HG03039 (cell line): ENCODE measurements around the gene TIMM21.

Experiments
- ATAC-seq: cut with Tn5 transposase; IDR thresholded peaks from one replicate; pipeline ENCODE4 v1.9.1; 2021; ENCODE audit warnings: mild to moderate bottlenecking, moderate library complexity; ENCODE audit not compliant: unreplicated experiment

Gene TIMM21

DNA sequence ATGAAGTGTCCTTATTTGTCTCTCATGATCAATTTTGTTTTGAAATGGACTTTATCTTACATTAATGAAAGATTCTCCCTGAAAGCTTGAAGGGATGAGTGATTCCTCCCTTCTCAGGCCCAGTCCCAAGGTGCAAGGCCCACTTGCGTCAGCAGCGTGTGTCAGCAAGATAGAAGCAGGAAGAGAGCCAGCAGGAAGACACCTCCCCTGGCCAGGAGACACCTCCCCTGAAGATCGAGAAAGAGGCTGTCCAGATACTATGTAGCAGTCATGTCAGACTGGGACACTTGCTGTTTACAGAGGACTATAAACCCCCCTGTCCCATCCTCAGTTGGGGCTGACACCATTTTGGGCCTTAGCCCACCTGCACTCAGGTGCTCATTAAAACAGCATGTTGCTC lies 38.3 kb downstream of the TIMM21 start:
- no peak for ATAC-seq

DNA sequence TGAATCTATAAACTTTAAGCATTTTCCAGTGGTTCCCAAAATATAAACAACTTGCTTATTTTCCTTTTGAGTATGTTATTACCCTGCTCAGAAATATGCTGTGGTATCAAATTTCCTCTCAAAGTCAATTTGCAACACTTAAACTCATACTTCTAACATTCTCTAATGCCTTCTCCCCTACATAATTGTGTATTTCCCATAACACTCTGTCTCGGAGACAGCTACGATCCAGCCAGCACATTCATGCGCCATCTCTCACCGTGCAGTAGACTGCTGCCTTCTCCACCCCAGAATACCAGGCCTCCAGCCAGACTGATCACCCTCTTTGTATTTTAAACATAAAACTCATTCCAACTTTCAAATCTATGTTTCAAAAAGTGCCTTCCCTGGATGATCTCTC lies 41.8 kb downstream of the TIMM21 start:
- ATAC-seq: no peak

DNA sequence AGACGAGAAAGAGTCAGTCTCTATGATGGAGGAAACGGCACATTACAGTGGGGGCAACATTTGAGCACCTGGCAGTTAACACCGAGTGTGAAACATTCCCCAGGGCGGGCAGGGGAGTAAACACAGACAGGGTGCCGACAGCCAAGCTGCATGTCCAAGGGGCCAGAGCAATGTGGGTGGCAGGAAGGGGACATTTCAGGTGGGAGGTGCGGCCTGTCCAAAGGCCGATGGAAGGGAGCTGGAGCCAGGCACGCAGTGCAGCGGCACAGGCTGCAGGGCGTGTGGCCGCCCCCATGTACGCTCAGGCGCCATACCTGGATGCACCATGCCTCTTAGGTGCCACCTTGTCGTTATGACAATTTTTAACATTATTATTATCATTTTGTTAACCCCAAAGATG lies 43.3 kb downstream of the TIMM21 start:
- ATAC-seq: no peak

DNA sequence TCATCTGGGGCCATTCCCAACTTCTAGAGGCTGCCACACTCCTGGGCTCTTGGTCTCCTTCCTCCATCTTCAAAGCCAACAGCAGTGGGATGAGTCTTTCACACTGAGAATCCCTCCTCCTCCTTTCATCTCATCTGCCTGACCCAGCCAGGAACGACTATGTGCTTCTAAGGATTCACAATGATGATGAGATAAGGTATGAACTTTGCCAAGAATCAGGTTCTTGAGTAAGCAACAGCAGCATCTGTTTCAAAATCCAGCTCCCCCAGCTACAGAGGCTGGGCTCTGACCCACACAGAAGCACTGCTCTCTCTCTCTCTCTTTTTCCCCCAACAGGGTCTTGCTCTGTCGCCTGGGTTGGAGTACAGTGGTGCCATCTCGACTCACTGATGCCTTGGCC lies 46.4 kb downstream of the TIMM21 start:
- no peak for ATAC-seq

DNA sequence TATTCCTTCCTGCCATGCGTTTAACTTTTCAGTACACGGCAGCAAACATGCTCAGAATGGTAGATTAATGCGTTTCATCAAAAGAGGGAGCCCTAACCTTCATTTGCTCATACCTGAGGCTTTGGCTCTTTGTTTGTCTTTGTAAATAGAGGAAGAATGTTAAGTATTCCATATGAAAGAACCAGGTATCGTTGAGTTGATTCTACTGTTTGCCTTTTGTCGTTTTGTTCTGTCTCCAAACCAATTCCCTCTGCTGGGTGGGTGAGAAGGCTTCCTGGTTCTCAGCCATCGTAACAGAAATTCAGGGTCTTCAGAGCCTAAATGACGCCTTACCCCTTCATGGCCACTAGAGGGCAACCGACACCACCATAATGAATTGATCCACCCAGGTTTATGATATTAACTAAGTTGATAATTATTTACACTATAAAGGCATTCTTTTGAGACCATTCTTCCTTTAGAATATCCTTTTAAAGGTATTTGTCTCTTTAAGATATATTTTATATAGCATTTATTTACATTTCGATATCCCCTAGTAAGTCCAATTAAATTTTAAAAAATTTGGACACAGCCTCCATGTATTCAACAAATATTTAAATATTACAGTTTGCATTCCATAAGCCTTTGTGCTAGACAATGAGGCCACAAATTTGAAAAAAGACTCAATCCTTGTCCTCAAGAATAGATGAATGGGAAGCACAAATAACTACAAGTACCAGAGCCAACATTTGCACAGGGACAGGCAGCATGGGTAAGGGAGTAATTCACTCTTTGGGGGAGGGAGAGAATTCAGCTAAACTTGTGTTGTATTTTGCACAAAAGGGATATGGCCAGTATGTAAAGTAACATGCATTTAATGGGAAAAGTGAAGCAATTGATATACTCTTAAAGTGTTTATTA lies 48.1 kb downstream of the TIMM21 start:
- peak; percentile 76 for ATAC-seq

DNA sequence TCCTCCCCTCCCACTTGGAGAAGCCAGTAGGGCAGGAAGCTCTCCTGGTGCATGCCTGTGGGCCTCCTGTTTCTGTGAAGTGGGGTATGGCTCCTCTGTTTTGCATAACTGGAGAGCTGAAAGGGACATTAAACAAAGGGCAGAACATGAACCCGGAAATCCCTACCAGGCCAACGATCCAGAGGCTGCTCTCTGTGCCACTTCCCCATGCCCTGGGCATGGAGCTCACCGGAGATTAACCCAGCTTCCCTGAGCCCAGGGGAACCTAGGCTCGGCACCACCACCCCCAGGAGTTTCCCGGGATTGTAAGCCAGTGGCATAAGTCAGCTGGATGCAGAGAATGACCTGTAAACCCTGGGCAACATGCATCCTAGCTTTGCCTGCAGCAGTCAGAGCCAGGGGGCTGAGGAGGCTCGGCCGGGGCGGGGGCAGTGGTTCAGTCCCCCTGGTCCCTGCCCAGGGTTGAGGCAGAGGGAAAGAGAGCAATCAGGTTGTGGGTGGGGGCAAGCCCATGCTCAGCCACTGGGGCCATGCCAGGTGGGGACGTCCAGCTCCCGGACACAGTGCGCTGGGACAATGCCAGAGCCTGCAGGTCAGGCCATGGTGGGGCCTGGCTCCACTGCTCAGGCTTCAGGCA lies 49.5 kb downstream of the TIMM21 start:
- no peak for ATAC-seq

DNA sequence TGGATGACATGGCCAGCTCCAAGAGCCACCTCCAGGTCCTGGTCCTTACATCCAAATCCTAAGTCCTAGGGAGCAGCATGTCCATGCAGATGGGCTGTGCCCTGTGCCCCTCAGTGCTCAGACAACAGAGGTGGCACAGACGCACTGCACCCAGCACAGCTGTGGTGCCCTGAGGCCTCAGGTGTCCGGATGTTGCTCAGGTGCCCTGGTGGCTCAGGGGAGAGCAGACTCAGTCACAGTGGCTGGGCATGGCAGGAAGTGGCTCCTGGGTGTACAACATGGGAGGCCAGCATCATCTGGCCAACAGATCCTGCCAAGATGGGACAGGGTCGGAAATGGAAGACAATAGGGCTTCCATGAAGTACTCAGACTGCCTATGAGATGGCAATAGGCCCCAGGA lies 50.1 kb downstream of the TIMM21 start:
- ATAC-seq: no peak

DNA sequence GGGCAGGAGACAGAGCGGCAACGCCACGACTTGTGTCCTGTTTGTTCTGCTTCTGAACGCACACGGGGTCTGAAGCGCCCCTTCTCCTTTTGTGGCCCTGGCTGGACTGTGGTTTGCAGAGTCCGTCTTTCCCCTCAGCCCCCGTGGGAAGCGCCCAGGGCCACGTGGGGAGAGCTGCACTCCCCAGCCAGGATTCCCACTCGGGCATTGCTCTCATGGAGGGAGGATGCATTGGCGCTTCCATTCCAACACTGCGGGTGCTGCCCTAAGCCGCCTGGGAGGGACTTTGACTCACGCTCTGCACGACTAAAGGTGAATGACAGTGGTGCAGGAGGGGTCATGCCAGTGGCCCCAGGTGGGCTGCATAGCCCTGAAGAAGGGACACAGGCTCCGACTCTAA lies 52.5 kb downstream of the TIMM21 start:
- ATAC-seq: no peak

DNA sequence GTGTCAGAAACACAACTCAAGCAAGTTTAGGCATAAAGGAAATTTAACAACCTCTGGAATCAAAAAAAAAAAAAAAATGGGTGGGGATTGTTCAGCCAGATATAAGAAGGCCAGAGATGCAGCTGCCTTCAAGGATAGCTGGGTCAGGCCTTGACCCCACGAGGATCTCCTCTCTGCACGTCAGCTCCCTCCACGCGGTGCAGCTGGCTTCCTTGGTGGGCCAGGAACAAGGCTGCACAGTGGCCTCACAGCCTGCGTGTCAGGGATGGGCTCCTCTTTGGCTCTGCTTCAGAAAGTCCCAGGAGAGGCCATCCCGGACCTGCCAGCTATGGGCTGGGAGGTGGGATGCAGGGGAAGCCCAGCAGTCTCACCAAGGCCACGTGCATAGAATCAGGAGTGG lies 55.5 kb downstream of the TIMM21 start:
- no peak for ATAC-seq

DNA sequence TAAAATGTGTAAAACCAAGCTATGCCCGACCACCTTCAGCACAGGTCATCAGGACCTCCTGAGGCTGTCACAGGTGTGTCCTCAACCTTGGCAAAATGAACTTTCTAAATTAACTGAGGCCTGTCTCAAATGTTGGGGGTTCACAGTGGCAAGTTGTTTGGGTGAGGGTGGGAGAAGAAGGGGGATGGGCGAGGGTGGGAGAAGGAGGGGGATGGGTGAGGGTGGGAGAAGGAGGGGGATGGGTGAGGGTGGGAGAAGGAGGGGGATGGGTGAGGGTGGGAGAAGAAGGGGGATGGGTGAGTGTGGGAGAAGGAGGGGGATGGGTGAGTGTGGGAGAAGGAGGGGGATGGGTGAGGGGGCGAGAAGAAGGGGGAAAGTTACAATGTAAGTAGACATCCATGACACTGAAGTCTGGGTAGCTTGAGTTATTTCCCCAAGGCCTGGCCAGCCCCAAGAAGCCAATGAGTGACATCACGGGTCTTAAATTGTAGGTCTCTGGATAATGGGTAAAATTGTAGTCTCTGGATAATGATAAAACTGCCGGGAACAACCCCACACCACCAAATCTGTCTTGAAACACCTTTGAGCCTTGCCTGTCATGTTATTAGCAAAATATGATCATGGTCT lies 56.3 kb downstream of the TIMM21 start:
- ATAC-seq: no peak
